ENCODE data around the gene OR2AG2.
"Not testable (repeated sequence)": the region's sequence is repeated elsewhere in the genome, so short reads cannot be mapped to it uniquely, and the experiment has no call there.

Gene OR2AG2

GRCh38 chr11:6771926-6772893, at the start of gene OR2AG2:
Gene OR2AG2, minus strand, starts transcription at chr11:6771976. Its CDS starts 3,019 bp downstream, at chr11:6768957.
- no peak for DNase-seq (ENCODE audit: low read depth in 2 of 2, low spot score in 1 of 2)

DNA sequence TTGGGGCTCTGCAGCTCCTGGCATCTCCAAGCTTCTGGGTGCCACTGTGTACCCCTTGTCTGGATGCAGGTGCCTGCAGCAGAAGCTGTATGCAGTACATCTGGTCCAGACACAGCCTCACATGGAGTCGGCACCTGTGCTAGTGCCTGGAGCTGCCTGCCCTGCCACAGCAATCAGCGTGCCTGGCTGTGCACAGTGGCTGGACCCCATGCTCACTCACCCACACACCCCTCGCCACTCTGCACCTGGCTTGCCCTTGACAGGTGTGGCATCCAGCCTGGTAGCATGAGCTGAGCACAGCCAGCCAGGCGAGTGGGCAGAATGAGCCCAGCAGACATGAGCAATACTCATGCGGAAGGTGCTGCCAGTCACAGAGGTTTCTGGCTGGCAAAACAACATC, 47.2 kb upstream of the OR2AG2 start:
- DNase-seq (ENCODE audit: low read depth in 2 of 2, low spot score in 1 of 2), result no peak

GRCh38 chr11:6817694-6818093, 45.9 kb upstream of the OR2AG2 start:
- no peak for DNase-seq (ENCODE audit: low read depth in 2 of 2, low spot score in 1 of 2)

DNA sequence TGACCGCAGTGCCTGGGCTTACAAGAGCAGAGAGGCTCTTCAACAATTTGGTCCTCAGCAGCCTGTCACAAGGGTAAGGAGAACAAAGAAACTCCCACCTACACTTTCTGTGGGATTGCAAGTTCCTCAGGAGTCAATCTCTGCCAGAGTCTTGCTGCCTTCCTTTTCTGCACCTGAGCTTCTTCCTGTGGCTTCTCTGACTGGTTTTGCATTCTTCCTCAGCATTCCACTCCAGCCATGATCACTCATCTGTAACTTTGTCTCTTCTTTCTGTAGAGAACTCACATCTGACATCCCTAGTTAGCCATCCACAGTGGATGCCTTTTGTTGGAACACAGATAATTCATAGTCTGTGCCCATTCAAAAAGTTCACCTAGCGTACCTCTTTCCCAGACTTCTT, 41.9 kb upstream of the OR2AG2 start:
- DNase-seq (ENCODE audit: low read depth in 2 of 2, low spot score in 1 of 2), result no peak

GRCh38 chr11:6812390-6813005, 40.7 kb upstream of the OR2AG2 start:
- no peak for DNase-seq (ENCODE audit: low read depth in 2 of 2, low spot score in 1 of 2)

- DNase-seq (ENCODE audit: low read depth in 2 of 2, low spot score in 1 of 2), result not testable (repeated sequence)
Measured at GRCh38 chr11:6801075-6801474, 29.3 kb upstream of the OR2AG2 start.

- DNase-seq (ENCODE audit: low read depth in 2 of 2, low spot score in 1 of 2), result no peak
Measured at GRCh38 chr11:6799402-6799801, 27.6 kb upstream of the OR2AG2 start, which contains the start of gene OR6A2. Gene OR6A2, minus strand, starts transcription at chr11:6799689. Its CDS starts 3,981 bp downstream, at chr11:6795708.

DNA sequence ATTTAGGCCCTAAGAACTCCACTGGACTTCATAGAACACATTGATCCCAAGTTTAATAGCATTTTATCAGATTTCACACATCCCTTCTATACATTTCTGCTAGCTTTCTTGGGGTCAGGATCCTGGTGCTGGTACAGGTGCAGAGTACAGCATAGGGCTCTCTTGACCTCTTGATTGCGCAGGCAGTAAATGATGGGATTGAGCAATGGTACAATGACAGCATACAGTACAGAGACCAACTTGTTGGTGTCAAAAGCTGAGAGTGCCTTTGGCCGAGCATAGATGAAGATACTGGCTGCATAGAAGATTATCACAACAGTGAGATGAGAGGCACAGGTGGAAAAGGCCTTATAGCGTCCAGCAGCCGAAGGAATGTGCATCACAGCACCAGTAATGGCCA, 22.9 kb upstream of the OR2AG2 start:
- DNase-seq (ENCODE audit: low read depth in 2 of 2, low spot score in 1 of 2), result no peak

GRCh38 chr11:6790546-6790945, 18.8 kb upstream of the OR2AG2 start:
- DNase-seq (ENCODE audit: low read depth in 2 of 2, low spot score in 1 of 2), result no peak

- no peak for DNase-seq (ENCODE audit: low read depth in 2 of 2, low spot score in 1 of 2)
Measured at GRCh38 chr11:6782720-6783119, 10.9 kb upstream of the OR2AG2 start, which contains the start of gene OR2AG1. Gene OR2AG1, plus strand, starts transcription at chr11:6783020. Its CDS starts 2,018 bp downstream, at chr11:6785038.

GRCh38 chr11:6780829-6781228, 9.1 kb upstream of the OR2AG2 start:
- DNase-seq (ENCODE audit: low read depth in 2 of 2, low spot score in 1 of 2), result no peak

DNA sequence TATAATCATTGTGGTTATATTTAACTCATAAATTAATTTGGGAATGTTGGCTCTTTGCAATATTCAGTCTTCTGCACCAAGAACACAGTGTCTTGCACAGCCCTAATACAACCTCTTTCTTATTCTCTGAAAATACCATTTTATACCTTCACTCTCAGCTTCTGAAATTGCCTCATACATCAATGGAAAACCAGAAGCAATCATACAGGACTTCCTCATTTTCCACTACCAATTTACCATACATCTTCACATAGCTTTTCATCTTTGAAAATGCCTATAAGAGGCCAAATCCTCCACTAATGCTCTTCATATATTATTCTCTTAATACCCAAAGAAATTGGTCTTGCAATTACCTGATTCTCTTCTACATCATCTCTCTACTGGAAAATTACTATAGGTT, 6.7 kb upstream of the OR2AG2 start:
- no peak for DNase-seq (ENCODE audit: low read depth in 2 of 2, low spot score in 1 of 2)

GRCh38 chr11:6757373-6757967, 14.3 kb downstream of the OR2AG2 start:
- peak; percentile 14 to 38 for DNase-seq (ENCODE audit: low read depth in 2 of 2, low spot score in 1 of 2)

- DNase-seq (ENCODE audit: low read depth in 2 of 2, low spot score in 1 of 2), result no peak
Measured at GRCh38 chr11:6755953-6756347, 15.8 kb downstream of the OR2AG2 start.

DNA sequence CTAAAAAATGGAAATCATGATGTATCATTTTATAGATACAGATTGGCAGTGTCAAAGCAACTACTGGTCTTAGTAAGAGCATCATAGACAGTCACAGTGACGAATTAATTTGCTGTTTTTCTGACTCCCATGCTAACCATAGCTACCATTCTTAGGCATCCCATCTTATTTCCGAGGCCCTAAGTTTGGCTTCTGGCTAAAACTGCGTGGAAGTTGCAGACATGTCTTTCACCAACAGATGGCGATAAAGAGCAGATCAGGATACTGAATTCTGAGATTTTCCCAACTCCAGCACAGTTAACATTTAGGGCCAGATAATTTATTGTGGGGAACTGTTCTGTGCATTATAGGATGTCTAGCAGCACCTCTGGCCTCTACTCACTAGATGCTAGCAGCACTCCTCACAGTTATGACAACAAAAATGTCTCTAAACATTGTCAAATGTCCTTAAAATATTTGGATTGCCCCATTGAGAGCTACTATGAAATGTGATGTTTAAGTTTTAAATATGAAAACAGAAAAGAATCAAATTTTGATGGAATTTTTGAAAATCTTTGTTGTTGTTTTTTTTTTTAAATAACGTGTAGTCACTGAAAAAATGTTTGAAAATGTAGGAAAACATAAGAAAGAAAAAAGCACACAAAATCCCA, 16.3 kb downstream of the OR2AG2 start:
- no peak for DNase-seq (ENCODE audit: low read depth in 2 of 2, low spot score in 1 of 2)

GRCh38 chr11:6747097-6747668, 24.6 kb downstream of the OR2AG2 start:
- no peak for DNase-seq (ENCODE audit: low read depth in 2 of 2, low spot score in 1 of 2)

GRCh38 chr11:6746626-6747025, 25.1 kb downstream of the OR2AG2 start:
- DNase-seq (ENCODE audit: low read depth in 2 of 2, low spot score in 1 of 2), result no peak

DNA sequence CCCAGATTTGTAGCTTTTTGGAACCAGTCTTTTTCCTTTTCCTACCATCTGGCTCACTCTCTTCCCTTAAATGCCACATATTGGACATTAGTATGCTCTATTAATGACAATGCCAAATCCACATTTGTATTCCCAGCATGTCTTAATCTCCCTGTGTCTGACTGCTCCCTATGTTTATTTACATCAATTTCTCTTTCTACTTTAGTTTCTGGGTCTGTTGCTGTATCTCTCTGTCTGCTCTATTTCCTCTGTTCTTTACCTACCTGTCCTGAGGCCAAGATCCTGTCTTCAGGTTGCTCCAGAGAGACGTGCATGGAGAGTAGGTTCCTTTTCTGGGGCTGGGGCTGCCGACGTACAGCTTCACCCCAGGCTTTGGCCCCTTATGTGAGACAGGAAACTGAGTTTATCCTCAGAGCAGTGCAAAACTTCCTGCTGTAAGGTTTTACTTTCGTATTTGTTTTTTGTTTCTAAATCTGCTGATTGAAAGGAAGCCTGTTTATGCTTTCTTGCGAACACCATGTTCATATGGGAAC, 25.6 kb downstream of the OR2AG2 start:
- peak in 1 of 2 donors; percentile 21 for DNase-seq (ENCODE audit: low read depth in 2 of 2, low spot score in 1 of 2)

DNA sequence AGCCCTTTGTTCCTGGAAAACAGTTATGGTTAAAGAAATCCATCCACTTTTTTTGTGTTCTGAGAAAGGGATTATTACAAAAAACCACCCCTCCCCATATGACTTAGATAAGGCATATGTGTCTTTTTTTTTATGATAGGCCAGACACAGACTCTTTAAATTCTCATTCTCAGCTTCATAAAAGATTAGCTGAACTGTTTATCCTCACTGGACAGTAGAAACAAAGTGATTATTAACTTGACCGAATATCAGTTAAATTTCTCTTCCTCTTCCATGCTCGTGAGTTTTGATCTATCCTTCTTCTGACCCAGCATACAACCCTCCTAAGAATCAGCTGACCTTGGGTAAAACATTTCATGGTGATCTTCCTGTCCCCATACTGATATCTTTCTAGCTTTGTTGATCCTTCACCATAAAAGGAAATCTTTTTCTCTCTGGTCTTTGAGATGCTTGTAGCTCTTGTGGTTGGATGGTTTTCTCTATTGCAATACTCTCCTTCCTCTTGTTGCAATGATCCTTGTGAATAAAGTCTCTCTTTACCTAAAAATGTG, 26.2 kb downstream of the OR2AG2 start:
- no peak for DNase-seq (ENCODE audit: low read depth in 2 of 2, low spot score in 1 of 2)

- DNase-seq (ENCODE audit: low read depth in 2 of 2, low spot score in 1 of 2), result no peak
Measured at GRCh38 chr11:6745018-6745417, 26.8 kb downstream of the OR2AG2 start.
